Progenitor cell of endocrine pancreas (in vitro differentiated cells): ENCODE measurements around the gene CDH23. TPM values are rescaled to one million over a fixed set of nuclear protein-coding genes. Genes with fewer than 3 reads are reported as not detected.

Experiments used
- DNase-seq: peaks from one replicate; pipeline ENCODE4 v3.0.0; 2021; ENCODE audit warnings: low spot score; ENCODE audit not compliant: unreplicated experiment
- H3K27ac Mint-ChIP-seq: 2 replicates; pipeline ENCODE4 v1.8.0; 2021; ENCODE audit warnings: mild to moderate bottlenecking, moderate library complexity, mixed read lengths
- H3K27me3 Mint-ChIP-seq: 2 replicates; pipeline ENCODE4 v1.8.0; 2021; ENCODE audit warnings: mixed read lengths
- H3K36me3 Mint-ChIP-seq: 2 replicates; pipeline ENCODE4 v1.8.0; 2022; ENCODE audit warnings: mixed read lengths; ENCODE audit not compliant: insufficient read depth
- H3K4me1 Mint-ChIP-seq: 2 replicates; pipeline ENCODE4 v1.8.0; 2021; ENCODE audit warnings: low read depth, mixed read lengths
- H3K4me3 Mint-ChIP-seq: 2 replicates; pipeline ENCODE4 v1.8.0; 2021; ENCODE audit warnings: low read depth, mild to moderate bottlenecking, moderate library complexity, mixed read lengths
- H3K9me3 Mint-ChIP-seq: 2 replicates; pipeline ENCODE4 v1.8.0; 2021; ENCODE audit warnings: low read depth, mixed read lengths
- total RNA-seq: library from RNA; stranded (reverse); gene quantifications from 2 replicates; pipeline ENCODE4 v1.2.1, GENCODE V29; 2021
- TF ChIP-seq, protein P1 (sequence below): fragments of 200-600 bp; sonication (generic); IDR thresholded peaks from one replicate; pipeline ENCODE4 v1.5.0; 2021; ENCODE audit warnings: antibody characterized with exemption, mild to moderate bottlenecking; ENCODE audit not compliant: unreplicated experiment

Gene CDH23
- total RNA-seq, 1 donor from 2014 or later: 0.43 TPM

DNA sequence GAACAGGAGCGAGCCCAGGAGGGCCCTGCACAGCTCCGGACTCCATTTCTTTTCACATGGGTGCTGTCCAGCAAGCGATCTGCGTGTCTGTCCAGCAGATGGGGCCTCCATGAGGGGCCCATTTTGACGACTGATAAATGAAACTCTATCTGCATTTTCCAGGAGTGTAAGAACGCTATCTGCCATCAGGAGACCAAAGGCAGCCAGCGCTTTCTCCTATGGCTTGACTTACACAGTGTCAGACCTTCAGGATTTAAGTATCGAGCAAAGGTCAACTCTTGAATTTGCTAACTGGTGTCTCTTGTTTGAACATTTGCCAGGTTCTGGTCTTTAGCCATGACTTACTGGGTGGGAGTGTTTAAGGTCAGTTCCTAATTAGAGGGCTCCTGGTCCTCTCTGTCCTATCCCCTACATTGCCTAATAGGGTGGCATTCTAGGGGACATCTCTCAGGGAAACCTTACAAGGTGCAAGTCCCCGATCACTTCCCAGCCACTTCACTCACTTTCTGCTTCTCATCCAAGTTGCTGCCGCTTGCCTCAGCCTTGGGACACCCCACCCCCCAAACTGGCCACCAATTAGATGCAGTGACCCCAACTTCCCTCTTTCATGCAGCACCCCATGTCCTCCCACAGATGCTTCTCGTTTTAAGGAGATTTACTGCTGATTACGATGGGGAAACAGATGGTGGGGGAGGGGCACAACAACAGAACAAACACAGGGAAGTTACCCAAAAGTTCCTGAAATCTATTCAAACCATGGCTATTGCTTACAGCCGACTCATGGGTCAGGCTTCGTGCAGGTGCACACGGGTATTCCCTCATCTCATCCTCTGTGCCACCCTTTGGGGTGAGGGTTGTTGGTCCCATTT lies 356.6 kb downstream of the CDH23 start:
- H3K4me3 Mint-ChIP-seq: no peak overlapping the region
- H3K4me1 Mint-ChIP-seq: peaks cover 18% of the 10 kb centered on the region
- H3K36me3 Mint-ChIP-seq: no peaks in the 10 kb centered on the region
- DNase-seq: no peak
- TF ChIP-seq, protein P1, sequence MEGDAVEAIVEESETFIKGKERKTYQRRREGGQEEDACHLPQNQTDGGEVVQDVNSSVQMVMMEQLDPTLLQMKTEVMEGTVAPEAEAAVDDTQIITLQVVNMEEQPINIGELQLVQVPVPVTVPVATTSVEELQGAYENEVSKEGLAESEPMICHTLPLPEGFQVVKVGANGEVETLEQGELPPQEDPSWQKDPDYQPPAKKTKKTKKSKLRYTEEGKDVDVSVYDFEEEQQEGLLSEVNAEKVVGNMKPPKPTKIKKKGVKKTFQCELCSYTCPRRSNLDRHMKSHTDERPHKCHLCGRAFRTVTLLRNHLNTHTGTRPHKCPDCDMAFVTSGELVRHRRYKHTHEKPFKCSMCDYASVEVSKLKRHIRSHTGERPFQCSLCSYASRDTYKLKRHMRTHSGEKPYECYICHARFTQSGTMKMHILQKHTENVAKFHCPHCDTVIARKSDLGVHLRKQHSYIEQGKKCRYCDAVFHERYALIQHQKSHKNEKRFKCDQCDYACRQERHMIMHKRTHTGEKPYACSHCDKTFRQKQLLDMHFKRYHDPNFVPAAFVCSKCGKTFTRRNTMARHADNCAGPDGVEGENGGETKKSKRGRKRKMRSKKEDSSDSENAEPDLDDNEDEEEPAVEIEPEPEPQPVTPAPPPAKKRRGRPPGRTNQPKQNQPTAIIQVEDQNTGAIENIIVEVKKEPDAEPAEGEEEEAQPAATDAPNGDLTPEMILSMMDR: no peak
- no peaks in the 10 kb centered on the region for H3K9me3 Mint-ChIP-seq
- no peak overlapping the region for H3K27ac Mint-ChIP-seq
- H3K27me3 Mint-ChIP-seq: peaks cover 7% of the 10 kb centered on the region

DNA sequence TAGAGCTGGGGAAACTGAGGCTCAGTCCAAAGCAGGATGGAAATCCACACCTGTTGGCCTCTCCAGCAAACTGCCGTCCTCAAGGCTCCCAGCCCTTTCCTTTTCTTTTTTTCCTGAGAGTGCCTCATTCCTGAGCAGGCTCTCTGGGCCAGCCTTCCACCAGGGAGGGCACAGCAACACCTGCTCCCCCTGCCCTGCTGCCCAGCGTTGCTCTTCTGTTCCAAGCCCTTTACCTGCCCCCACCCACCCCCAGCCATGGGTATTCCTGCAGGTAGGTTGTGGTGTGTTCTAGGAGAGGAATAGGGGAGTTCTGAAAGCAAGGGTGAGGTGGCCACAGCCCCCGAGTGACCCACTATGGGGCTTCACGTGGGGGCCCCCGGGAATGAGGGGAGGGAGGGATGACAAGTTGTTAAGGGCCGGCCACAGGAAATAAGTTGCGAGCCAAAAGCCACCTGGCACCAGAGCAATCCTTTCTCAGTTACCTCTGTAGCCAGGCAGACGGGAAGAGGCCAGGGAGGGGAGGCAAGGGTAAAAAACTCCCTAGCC lies 357.3 kb downstream of the CDH23 start:
- H3K4me3 Mint-ChIP-seq: no peak overlapping the region
- no peaks in the 10 kb centered on the region for H3K9me3 Mint-ChIP-seq
- no peak overlapping the region for H3K27ac Mint-ChIP-seq
- no peak for DNase-seq
- TF ChIP-seq, protein P1: no peak
- peaks cover 16% of the 10 kb centered on the region for H3K4me1 Mint-ChIP-seq
- peaks cover 7% of the 10 kb centered on the region for H3K27me3 Mint-ChIP-seq
- H3K36me3 Mint-ChIP-seq: no peaks in the 10 kb centered on the region

DNA sequence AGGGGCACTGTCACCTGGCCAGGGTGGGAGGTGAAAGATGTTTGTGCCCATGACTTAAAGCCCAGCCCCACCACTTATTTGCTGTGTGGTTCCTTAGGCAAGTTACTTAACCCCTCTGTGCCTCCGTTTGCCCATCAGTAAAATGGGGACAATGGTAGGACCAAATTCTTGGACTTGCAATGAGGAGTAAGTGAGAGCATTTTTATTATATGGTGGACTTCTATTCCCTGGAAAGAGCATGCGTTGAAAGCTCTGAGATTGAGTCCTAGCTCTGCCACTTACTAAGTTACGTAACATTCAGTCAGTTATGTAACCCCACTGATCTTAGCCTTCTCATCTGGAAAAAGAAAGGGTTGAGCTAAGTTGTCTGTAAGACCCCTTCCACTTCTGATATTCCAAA lies 357.8 kb downstream of the CDH23 start:
- no peak for DNase-seq
- Mint-ChIP-seq H3K4me1 (peaks cover 16% of the 10 kb centered on the region), H3K4me3 (no peak overlapping the region), H3K27ac (no peak overlapping the region), H3K9me3 (no peaks in the 10 kb centered on the region), H3K36me3 (no peaks in the 10 kb centered on the region), H3K27me3 (peaks cover 7% of the 10 kb centered on the region)
- TF ChIP-seq, protein P1: no peak

DNA sequence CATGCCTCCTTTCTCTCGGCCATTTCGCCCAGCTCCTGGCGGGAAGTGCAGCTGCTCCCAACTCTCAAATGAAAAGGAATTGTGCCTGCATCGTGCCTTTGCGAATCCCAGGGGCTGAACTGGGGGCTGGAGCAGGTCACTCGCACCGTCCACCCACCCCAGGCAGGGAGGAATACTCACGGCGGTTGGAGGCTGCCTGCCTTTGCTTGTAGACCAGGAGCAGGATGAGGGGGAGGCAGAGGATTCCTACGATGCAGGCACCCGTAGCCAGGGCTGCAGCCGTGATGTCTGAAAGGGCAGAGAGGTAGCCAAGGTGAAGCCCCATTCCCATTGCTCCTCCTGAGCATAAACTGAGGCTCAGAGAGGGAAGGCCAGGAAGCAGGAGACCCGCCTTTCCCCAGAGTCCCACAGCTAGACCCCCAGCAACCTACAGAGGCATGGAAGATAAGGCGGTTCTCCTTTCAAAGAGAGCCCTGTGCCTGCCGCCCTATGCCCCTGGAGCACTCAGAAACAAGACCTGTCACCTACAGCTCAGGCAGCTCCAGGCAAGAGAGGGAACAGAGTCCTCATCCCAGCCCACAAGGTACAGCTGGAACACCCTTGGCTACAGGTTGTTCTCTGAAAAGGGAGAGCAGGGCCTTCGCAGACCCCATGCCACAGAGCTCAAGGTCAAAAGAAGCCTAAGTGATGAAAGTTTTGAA lies 358.6 kb downstream of the CDH23 start:
- TF ChIP-seq, protein P1: no peak
- H3K36me3 Mint-ChIP-seq: no peaks in the 10 kb centered on the region
- peaks cover 16% of the 10 kb centered on the region for H3K4me1 Mint-ChIP-seq
- H3K27ac Mint-ChIP-seq: no peak overlapping the region
- peaks cover 7% of the 10 kb centered on the region for H3K27me3 Mint-ChIP-seq
- no peak overlapping the region for H3K4me3 Mint-ChIP-seq
- no peak for DNase-seq
- H3K9me3 Mint-ChIP-seq: no peaks in the 10 kb centered on the region
